NCI-H146 treated with DMSO at 0.1 percent for 48 hours (cell line): ENCODE results near the gene AQP1.

Source experiments
- DNase-seq: peaks from one replicate; lab custom pipeline; 2025; ENCODE audit not compliant: unreplicated experiment; lab: John Stamatoyannopoulos, UW

The AQP1 gene

DNA sequence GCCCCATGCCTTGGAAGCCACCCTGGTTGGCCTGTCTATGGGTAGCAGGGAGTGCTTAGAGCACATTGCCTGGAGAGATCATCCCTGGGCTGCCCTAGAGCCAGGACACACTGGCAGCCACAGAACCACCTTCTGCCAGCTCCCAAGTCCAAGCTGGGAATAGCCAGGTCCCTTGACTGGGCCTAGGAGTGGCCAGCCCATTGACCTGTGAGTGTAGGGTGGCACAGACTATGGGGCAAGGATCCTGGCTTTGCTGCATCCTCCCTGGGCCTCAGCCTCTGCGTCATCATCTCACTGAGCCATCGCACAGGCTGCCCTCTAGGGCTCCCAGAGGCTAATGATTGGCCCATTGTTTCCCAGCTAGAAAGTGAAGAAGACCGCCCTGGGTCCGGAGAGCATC, 7.0 kb downstream of the AQP1 start:
- no peak for DNase-seq

DNA sequence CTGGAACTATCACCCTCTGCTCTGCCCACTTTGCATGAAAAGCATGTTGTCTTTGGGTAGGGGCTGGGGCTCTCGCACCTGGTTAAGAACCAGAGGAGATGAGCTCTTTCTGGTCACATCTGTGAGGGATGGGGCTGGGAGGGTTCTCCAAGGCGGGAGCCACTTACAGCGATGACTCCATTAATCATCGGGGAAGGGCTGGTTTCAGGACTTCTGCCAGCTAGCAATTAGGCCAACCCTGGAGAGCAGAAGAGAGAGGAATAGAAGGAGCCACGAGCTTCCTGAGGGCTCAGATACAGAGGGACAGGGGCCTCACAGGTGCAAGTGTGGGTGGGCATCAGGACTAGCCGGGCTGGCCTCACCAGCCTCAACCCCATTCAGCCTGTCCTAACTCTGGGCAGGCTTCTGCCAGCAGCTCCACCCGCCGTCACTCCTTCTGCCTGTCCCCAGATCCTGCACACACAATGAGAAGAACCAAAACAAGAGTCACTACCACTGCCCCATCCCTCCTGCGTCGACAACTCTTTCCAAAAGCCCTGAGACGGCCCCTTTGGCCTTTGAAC, 8.4 kb downstream of the AQP1 start:
- no peak for DNase-seq

DNA sequence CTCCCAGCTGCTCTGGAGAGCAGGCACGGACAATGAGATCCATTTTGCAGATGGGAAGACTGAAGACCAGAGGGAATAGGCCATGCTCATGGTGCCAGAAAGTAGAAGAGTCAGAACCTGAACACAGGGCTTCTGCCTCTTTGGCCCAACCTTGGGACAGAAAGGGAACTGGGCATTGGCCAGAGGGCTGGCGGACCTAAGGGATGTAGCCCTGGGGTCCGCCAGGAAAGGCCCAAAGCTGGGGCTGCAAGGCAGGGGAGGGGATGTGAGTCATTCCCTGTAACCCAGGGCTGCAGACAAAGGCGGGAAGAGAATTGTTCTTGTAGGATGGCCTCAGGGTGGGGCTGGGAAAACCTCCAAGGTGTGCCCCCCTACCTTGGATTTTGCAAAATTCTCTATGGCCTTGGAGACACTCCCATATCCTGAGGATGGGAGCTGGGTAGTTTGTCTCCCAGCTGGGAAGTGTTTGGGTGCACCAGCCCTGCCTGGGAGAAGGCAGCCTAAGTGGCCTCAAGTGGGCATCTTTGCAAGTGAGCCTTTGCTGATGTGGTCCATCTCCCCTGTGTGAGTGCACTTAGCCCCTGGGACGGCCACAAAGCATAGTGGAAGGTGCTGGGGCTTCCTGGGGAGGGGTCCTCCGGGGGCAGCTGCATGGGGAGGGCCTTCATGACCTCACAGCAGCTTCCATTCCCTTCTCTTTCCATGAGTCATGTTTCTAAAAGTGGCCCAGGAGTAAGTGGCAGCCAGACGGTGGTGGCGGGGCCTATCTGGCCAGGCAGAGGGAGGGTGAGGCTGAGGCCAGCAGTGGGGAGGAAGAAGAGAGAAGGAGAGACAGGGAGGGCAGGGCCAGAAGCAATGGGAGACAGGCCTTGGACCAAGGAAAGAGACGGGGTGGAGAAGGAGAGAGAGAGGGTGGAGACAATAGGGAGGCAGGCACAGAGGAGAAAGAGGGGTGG, 9.2 kb downstream of the AQP1 start:
- DNase-seq = no peak

GRCh38 chr7:30921540-30922401, 10.1 kb downstream of the AQP1 start:
- no peak for DNase-seq

DNA sequence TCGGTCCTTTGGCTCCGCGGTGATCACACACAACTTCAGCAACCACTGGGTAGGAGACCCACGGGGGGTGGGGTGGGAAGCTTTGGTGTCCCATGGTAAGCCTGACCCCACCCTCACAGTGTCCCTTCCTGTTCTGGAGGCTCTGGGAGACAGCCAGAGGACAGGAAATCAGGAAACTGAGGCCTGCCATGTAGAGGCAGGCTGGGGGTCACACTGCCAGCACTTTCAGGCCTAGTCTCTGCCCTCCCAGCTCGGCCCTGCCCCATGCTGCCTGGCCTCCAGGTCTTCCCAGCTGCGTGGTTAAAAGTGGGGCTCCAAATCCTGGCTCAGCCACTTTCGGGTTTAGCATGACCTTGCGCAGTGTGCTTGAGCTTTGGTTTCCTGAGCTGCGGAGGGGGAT, 10.9 kb downstream of the AQP1 start:
- no peak for DNase-seq

DNA sequence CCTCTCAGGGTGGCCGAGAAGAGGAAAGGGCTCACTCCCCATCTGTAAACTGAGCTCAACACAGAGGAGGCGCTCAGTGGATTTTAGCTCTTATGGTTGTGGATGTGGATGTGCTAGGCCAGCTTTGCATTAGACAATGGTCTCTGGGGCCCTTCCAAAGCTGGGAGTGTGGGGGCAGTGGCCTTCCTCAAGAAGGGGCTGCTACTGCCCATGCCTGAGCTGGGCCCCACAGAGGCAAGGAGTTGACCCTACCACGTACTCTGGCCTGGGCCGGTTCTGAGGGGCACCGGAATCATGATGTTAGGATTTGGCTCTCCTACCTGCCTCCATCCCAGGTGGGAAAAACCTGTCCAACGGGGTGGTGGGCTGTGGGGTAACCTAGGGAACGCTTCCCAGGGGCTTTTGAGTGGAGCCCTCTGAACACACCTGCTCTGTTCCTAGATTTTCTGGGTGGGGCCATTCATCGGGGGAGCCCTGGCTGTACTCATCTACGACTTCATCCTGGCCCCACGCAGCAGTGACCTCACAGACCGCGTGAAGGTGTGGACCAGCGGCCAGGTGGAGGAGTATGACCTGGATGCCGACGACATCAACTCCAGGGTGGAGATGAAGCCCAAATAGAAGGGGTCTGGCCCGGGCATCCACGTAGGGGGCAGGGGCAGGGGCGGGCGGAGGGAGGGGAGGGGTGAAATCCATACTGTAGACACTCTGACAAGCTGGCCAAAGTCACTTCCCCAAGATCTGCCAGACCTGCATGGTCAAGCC, 11.5 kb downstream of the AQP1 start:
- no peak for DNase-seq

DNA sequence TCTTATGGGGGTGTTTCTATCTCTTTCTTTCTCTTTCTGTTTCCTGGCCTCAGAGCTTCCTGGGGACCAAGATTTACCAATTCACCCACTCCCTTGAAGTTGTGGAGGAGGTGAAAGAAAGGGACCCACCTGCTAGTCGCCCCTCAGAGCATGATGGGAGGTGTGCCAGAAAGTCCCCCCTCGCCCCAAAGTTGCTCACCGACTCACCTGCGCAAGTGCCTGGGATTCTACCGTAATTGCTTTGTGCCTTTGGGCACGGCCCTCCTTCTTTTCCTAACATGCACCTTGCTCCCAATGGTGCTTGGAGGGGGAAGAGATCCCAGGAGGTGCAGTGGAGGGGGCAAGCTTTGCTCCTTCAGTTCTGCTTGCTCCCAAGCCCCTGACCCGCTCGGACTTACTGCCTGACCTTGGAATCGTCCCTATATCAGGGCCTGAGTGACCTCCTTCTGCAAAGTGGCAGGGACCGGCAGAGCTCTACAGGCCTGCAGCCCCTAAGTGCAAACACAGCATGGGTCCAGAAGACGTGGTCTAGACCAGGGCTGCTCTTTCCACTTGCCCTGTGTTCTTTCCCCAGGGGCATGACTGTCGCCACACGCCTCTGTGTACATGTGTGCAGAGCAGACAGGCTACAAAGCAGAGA, 12.2 kb downstream of the AQP1 start:
- DNase-seq = no peak

GRCh38 chr7:30924624-30925023, 13.0 kb downstream of the AQP1 start:
- no peak for DNase-seq

DNA sequence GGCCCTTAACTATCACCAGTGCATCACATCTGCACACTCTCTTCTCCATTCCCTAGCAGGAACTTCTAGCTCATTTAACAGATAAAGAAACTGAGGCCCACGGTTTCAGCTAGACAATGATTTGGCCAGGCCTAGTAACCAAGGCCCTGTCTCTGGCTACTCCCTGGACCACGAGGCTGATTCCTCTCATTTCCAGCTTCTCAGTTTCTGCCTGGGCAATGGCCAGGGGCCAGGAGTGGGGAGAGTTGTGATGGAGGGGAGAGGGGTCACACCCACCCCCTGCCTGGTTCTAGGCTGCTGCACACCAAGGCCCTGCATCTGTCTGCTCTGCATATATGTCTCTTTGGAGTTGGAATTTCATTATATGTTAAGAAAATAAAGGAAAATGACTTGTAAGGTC, 13.5 kb downstream of the AQP1 start:
- DNase-seq = no peak

- DNase-seq = no peak
Observed at GRCh38 chr7:30925913-30926312, 14.3 kb downstream of the AQP1 start.

GRCh38 chr7:30926313-30926712, 14.7 kb downstream of the AQP1 start:
- no peak for DNase-seq

DNA sequence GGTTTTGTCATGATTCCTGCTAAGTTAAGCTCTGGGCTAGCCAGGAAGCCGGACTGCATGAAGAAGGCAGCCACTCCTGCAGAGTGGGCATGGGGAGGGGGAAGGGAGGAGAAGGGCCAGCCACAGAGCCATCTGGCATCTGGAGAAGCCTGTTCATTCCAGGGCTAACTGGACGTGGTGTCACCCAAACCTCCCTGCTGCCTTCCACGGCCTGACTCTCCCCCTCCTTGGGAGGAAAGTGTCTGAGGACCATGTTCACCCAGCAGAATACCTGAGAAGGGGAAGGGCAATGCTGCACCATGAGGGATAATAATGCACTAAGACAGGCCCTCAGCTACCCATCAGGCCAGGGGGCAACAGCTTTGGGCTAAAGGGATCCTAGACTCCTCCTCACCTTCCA, 15.4 kb downstream of the AQP1 start:
- no peak for DNase-seq

GRCh38 chr7:30927559-30927958, 15.9 kb downstream of the AQP1 start:
- no peak for DNase-seq

- DNase-seq = no peak
Observed at GRCh38 chr7:30928254-30928872, 16.7 kb downstream of the AQP1 start.

GRCh38 chr7:30929686-30930085, 18.0 kb downstream of the AQP1 start:
- DNase-seq = no peak

- no peak for DNase-seq
Observed at GRCh38 chr7:30930621-30931020, 19.0 kb downstream of the AQP1 start.

- no peak for DNase-seq
Observed at GRCh38 chr7:30931161-30931928, 19.7 kb downstream of the AQP1 start.

GRCh38 chr7:30931929-30932540, 20.4 kb downstream of the AQP1 start:
- DNase-seq = no peak

DNA sequence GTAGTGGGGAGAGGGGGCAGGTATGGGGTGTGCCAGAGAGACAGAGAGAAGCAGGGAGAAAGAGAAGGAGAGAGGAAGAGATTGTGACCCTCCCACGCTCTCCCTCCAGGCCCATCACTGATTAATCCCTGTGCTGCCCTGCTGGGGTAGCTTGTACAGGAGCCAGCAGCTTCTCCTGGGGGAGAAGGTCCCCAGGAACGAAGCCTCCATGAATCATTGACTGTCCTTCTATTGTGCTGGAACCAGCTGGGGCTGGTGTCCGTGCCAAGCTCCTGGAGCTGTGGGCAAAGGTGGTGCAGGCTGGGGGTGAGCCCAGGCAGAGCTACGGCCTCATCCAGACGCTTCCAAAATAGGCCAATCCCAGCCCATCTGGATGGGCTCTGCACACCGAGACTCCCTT, 20.9 kb downstream of the AQP1 start:
- no peak for DNase-seq
